HG02623 (cell line): ENCODE results near the gene TTYH2.

Source experiments
- ATAC-seq: cut with Tn5 transposase; IDR thresholded peaks from one replicate; pipeline ENCODE4 v1.9.1; 2021; ENCODE audit warnings: moderate library complexity; ENCODE audit not compliant: unreplicated experiment

TTYH2 gene

GRCh38 chr17:74213861-74214391 is 555 bp downstream of the TTYH2 start:
- ATAC-seq = no peak

GRCh38 chr17:74214484-74215341 is 1.3 kb downstream of the TTYH2 start:
- no peak for ATAC-seq

- ATAC-seq = no peak
Observed at GRCh38 chr17:74215342-74215727, 2.0 kb downstream of the TTYH2 start.

GRCh38 chr17:74216505-74216904 is 3.1 kb downstream of the TTYH2 start:
- no peak for ATAC-seq

- ATAC-seq = no peak
Observed at GRCh38 chr17:74217037-74217730, 3.8 kb downstream of the TTYH2 start.

GRCh38 chr17:74217888-74218287 is 4.5 kb downstream of the TTYH2 start:
- no peak for ATAC-seq

GRCh38 chr17:74218436-74218835 is 5.1 kb downstream of the TTYH2 start:
- ATAC-seq = no peak

- ATAC-seq = no peak
Observed at GRCh38 chr17:74219576-74220133, 6.3 kb downstream of the TTYH2 start.

GRCh38 chr17:74220219-74220618 is 6.8 kb downstream of the TTYH2 start:
- no peak for ATAC-seq

GRCh38 chr17:74220946-74221818 is 7.8 kb downstream of the TTYH2 start:
- no peak for ATAC-seq

GRCh38 chr17:74222399-74222798 is 9.0 kb downstream of the TTYH2 start:
- ATAC-seq = no peak

GRCh38 chr17:74223901-74224300 is 10.5 kb downstream of the TTYH2 start:
- no peak for ATAC-seq

GRCh38 chr17:74224959-74225725 is 11.8 kb downstream of the TTYH2 start:
- ATAC-seq = no peak

GRCh38 chr17:74226252-74226651 is 12.9 kb downstream of the TTYH2 start:
- no peak for ATAC-seq

- no peak for ATAC-seq
Observed at GRCh38 chr17:74227271-74228080, 14.1 kb downstream of the TTYH2 start.

- ATAC-seq = no peak
Observed at GRCh38 chr17:74228306-74228978, 15.1 kb downstream of the TTYH2 start.

- no peak for ATAC-seq
Observed at GRCh38 chr17:74230896-74231295, 17.5 kb downstream of the TTYH2 start.
